ENCODE measurements around the gene ASGR2. TPM values are rescaled to one million over a fixed set of nuclear protein-coding genes. Genes with fewer than 3 reads are reported as not detected.
A peak's percentile ranks its signal among the peaks of the same experiment; 100 is the strongest.

The ASGR2 gene
- total RNA-seq, 2 experiments from 2014 or later = not detected

DNA sequence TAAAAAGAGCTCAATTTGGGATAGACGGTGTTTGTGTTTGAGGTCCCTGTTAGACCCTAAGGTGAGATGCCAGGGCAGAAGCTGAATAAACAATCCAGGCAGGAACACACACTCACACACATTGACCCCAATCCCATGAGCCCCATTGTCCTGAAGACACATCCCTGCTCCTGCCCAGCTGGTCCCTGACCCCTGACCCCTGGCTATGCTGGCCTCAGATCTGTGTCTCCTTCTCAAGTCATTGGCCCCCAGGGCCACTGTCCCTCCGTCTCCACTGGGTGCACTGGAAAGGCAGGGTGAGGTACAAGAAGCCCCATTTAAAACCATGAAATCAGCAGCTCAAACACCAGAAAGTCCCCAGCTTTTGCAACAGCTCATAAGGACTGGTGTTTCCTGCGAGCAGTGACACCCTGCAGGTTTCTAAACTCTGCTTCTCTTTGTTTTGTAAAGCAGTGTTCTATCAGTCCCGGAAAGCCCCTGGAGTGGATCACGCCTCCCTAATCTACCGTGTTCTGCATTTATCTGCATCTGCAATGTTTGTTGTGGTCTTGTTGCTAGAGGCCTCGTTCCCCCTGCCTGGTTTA lies 18.0 kb upstream of the ASGR2 start:
- no peaks in the 10 kb centered on the region for H3K9me3 ChIP-seq (ENCODE audit: low read length)
- no peaks in the 10 kb centered on the region for H3K9me2 ChIP-seq (ENCODE audit: insufficient read depth, low read length)
- DNase-seq (ENCODE audit: low spot score) = peak; percentile 69
- H2AFZ ChIP-seq (ENCODE audit: low read length) = peak overlapping the region; percentile 70; the same call in 1 of the 2 replicates
- peaks cover 36% of the 10 kb centered on the region for H3K4me1 ChIP-seq (ENCODE audit: insufficient read depth, low read length, poor library complexity, severe bottlenecking)
- BruUV-seq (replicated peaks) = no TSS peak
- CTCF ChIA-PET (ENCODE audit: unreplicated experiment) = interaction anchor here (0.5 to 1.3 kb wide), 3 partner anchors 86 to 1401 kb away, joined by 3 to 4 read pairs (median 3); no protein-coding TSS in a partner anchor
- TF ChIP-seq EZH2phosphoT487 (IDR thresholded peaks at IDR 0.05; ENCODE audit: borderline replicate concordance, low read depth, low read length) (no peak), CTCF (conservative IDR thresholded peaks at IDR 0.05; ENCODE audit: low read length) (no peak)
- H3K79me2 ChIP-seq (ENCODE audit: insufficient read depth, low read depth, low read length) = no peaks in the 10 kb centered on the region
- POLR2A ChIA-PET = interaction anchor here (1.5 to 1.8 kb wide), 2 partner anchors 16 to 97 kb away, joined by 6 to 7 read pairs; partner anchors contain the start of gene SLC16A13
- H3K4me2 ChIP-seq (ENCODE audit: low read length) = peak overlapping the region; percentile 67
- no peaks in the 10 kb centered on the region for H4K20me1 ChIP-seq (ENCODE audit: insufficient read depth, low read length)
- peaks cover 3% of the 10 kb centered on the region; the same call in 1 of the 2 replicates for H3K36me3 ChIP-seq (ENCODE audit: insufficient read depth, low read length)
- H3K27ac ChIP-seq (ENCODE audit: low read depth, low read length, poor library complexity, severe bottlenecking) = peak overlapping the region; percentile 68
- intact Hi-C loops (cut with micrococcal nuclease; ENCODE audit: unreplicated experiment) = loop anchor here (5.0 kb wide), 1 partner anchor 40 kb away; no protein-coding TSS in a partner anchor
- peak overlapping the region; percentile 24 for H3K4me3 ChIP-seq (ENCODE audit: low read depth, low read length, poor library complexity, severe bottlenecking)

DNA sequence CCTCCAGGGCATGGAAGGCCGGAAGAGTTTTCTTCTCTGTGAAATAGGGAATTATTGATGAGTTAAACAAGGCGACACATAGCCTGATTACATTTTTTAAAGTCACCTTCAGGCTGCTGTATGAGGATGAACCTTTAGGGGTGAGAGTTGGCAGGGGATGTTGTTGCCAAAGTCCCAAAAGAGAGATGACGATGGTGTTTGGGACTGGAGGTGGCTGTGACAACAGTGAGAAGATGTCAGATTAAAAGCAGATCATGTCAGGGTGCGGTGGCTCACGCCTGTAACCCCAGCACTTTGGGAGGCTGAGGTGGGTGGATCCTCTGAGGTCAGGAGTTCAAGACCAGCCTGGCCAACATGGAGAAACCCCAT lies 16.8 kb upstream of the ASGR2 start:
- Histone ChIP-seq H3K27ac (ENCODE audit: low read depth, low read length, poor library complexity, severe bottlenecking) (peak overlapping the region; percentile 29), H4K20me1 (ENCODE audit: insufficient read depth, low read length) (no peaks in the 10 kb centered on the region), H3K4me3 (ENCODE audit: low read depth, low read length, poor library complexity, severe bottlenecking) (no peak overlapping the region), H2AFZ (ENCODE audit: low read length) (peak overlapping the region; percentile 73), H3K9me3 (ENCODE audit: low read length) (no peaks in the 10 kb centered on the region), H3K9me2 (ENCODE audit: insufficient read depth, low read length) (no peaks in the 10 kb centered on the region), H3K4me1 (ENCODE audit: insufficient read depth, low read length, poor library complexity, severe bottlenecking) (peaks cover 36% of the 10 kb centered on the region), H3K4me2 (ENCODE audit: low read length) (peak overlapping the region; percentile 51), H3K79me2 (ENCODE audit: insufficient read depth, low read depth, low read length) (no peaks in the 10 kb centered on the region), H3K36me3 (ENCODE audit: insufficient read depth, low read length) (peaks cover 3% of the 10 kb centered on the region; the same call in 1 of the 2 replicates)
- DNase-seq (ENCODE audit: low spot score) = no peak
- POLR2A ChIA-PET = interaction anchor here (0.7 kb wide), 1 partner anchor 9 kb away, joined by 3 read pairs; no protein-coding TSS in a partner anchor
- no TSS peak for BruUV-seq (replicated peaks)
- intact Hi-C loops (cut with micrococcal nuclease; ENCODE audit: unreplicated experiment) = loop anchor here (5.0 kb wide), 1 partner anchor 39 kb away; no protein-coding TSS in a partner anchor
- TF ChIP-seq EZH2phosphoT487 (IDR thresholded peaks at IDR 0.05; ENCODE audit: borderline replicate concordance, low read depth, low read length) = no peak
- TF ChIP-seq CTCF (conservative IDR thresholded peaks at IDR 0.05; ENCODE audit: low read length) = no peak
- CTCF ChIA-PET (ENCODE audit: unreplicated experiment) = no interaction called here
